A549 (cell line): ENCODE results near the gene NUDT9. TPM values are rescaled to one million over a fixed set of nuclear protein-coding genes. Genes with fewer than 3 reads are reported as not detected.
A peak's percentile ranks its signal among the peaks of the same experiment; 100 is the strongest.

Experiments used
- ATAC-seq, 2 experiments: fragments of 200-7000 bp in 1 of 2; fragments of >200 bp in 1 of 2; cut with Nextera tagmentation in 1 of 2; cut with Tn5 transposase in 1 of 2; 3 replicates each; pipeline versions ENCODE4 v1.8.0 to v1.9.1; 2018 to 2020; ENCODE audit warnings: mild to moderate bottlenecking in 1 of 2, moderate library complexity in 1 of 2
- CTCF ChIA-PET: fragments of 300-600 bp; sonication (Branson Sonifier 250); formaldehyde crosslinking; extraction: SDS; loops from one replicate; lab custom pipeline; 2021; ENCODE audit warnings: antibody characterized with exemption, inconsistent platforms; lab: Yijun Ruan, JAX
- POLR2A ChIA-PET: fragments of 350-600 bp; formaldehyde crosslinking; extraction: SDS; loops from one replicate; lab custom pipeline; 2021; ENCODE audit warnings: antibody characterized with exemption, inconsistent platforms; lab: Yijun Ruan, JAX
- DNase-seq, 2 experiments: peaks; one replicate each; pipeline versions ENCODE4 v3.0.0 to v3.0.0-alpha.2; 2011 to 2016; ENCODE audit warnings: low read depth in 1 of 2, low spot score in 1 of 2
- FAIRE-seq: peaks from 2 replicates; lab custom pipeline; 2011; peaks lifted over from hg19 to GRCh38; lab: Jason Lieb, UNC
- H3K27ac ChIP-seq, 2 experiments: fragments of >200 bp; sonication (Bioruptor Twin); formaldehyde crosslinking; 3 replicates each; pipeline ENCODE4 v1.5.1; 2016 to 2017
- H3K4me1 ChIP-seq: fragments of >200 bp; sonication (Bioruptor Twin); formaldehyde crosslinking; 3 replicates; pipeline ENCODE4 v1.6.1; 2016
- H3K4me2 ChIP-seq: fragments of >200 bp; sonication (Bioruptor Twin); formaldehyde crosslinking; 3 replicates; pipeline ENCODE4 v1.6.1; 2016
- H3K4me3 ChIP-seq: fragments of >200 bp; sonication (Bioruptor Twin); formaldehyde crosslinking; 3 replicates; pipeline ENCODE4 v1.5.1; 2016
- H3K9me3 ChIP-seq: fragments of >200 bp; sonication (Bioruptor Twin); formaldehyde crosslinking; 3 replicates; pipeline ENCODE4 v1.6.1; 2016
- BHLHE40 ChIP-seq: IDR thresholded peaks from 2 replicates; pipeline ENCODE4 v1.6.1; 2012; ENCODE audit warnings: low read depth, low read length, inconsistent platforms
- CBX2 ChIP-seq: fragments of 200-600 bp; sonication (generic); IDR thresholded peaks from 2 replicates; pipeline ENCODE4 v1.6.1; 2016; ENCODE audit warnings: low read depth, mild to moderate bottlenecking, borderline replicate concordance
- CBX8 ChIP-seq: fragments of 200-600 bp; sonication (generic); IDR thresholded peaks from 2 replicates; pipeline ENCODE4 v1.6.1; 2016
- CHD4 ChIP-seq: fragments of 200-600 bp; sonication (generic); IDR thresholded peaks from 2 replicates; pipeline ENCODE4 v1.6.1; 2016; ENCODE audit warnings: antibody characterized with exemption, mild to moderate bottlenecking, borderline replicate concordance
- E2F6 ChIP-seq: IDR thresholded peaks from 2 replicates; pipeline ENCODE4 v1.6.1; 2012; ENCODE audit warnings: low read depth, borderline replicate concordance
- EHF ChIP-seq: fragments of 250-450 bp; sonication (Bioruptor Pico); IDR thresholded peaks from 2 replicates; pipeline ENCODE4 v1.5.0; 2020; ENCODE audit warnings: mild to moderate bottlenecking
- FOSL2 ChIP-seq, 2 experiments: fragments of 450-650 bp in 1 of 2; fragments of >200 bp in 1 of 2; sonication (Bioruptor Twin) in 1 of 2; formaldehyde crosslinking; IDR thresholded peaks; 2 replicates each; pipeline versions ENCODE4 v1.5.0 to v1.6.1; 2016 to 2020; ENCODE audit warnings: mild to moderate bottlenecking in 1 of 2, moderate library complexity in 1 of 2
- FOXS1 ChIP-seq: fragments of 250-450 bp; sonication (Bioruptor Pico); IDR thresholded peaks from 2 replicates; pipeline ENCODE4 v1.5.0; 2020; ENCODE audit warnings: mild to moderate bottlenecking, moderate library complexity
- HOXB5 ChIP-seq: fragments of 250-450 bp; sonication (Bioruptor Pico); IDR thresholded peaks from 2 replicates; pipeline ENCODE4 v1.5.0; 2020; ENCODE audit warnings: mild to moderate bottlenecking, moderate library complexity
- KDM5A ChIP-seq: fragments of 200-600 bp; sonication (generic); IDR thresholded peaks from 2 replicates; pipeline ENCODE4 v1.6.1; 2016; ENCODE audit warnings: antibody characterized with exemption, mild to moderate bottlenecking
- MAFK ChIP-seq: fragments of 450-650 bp; IDR thresholded peaks from 2 replicates; pipeline ENCODE4 v1.6.1; 2014; ENCODE audit not compliant: partially characterized antibody
- MAX ChIP-seq: IDR thresholded peaks from 2 replicates; pipeline ENCODE4 v1.6.1; 2012
- NR3C1 ChIP-seq: fragments of >200 bp; sonication (Bioruptor Twin); formaldehyde crosslinking; IDR thresholded peaks from 3 replicates; pipeline ENCODE4 v1.6.1; 2017
- PHF8 ChIP-seq: fragments of 200-600 bp; sonication (generic); IDR thresholded peaks from 2 replicates; pipeline ENCODE4 v1.6.1; 2016; ENCODE audit warnings: low read depth, mild to moderate bottlenecking, antibody characterized with exemption, moderate library complexity, borderline replicate concordance
- POLR2A ChIP-seq: IDR thresholded peaks from 2 replicates; pipeline ENCODE4 v1.6.1; 2012; ENCODE audit warnings: mild to moderate bottlenecking, low read length
- RAD21 ChIP-seq, 2 experiments: fragments of >200 bp in 1 of 2; sonication (Bioruptor Twin) in 1 of 2; formaldehyde crosslinking in 1 of 2; IDR thresholded peaks in 1 of 2; conservative IDR thresholded peaks in 1 of 2; 2 replicates in 1 of 2; 3 replicates in 1 of 2; pipeline ENCODE4 v1.6.1; 2012 to 2018; ENCODE audit warnings: inconsistent platforms in 1 of 2
- RFX5 ChIP-seq: fragments of 450-650 bp; IDR thresholded peaks from 2 replicates; pipeline ENCODE4 v1.7.1; 2014; ENCODE audit warnings: antibody characterized with exemption, mild to moderate bottlenecking, moderate library complexity
- RNF2 ChIP-seq: fragments of 200-600 bp; sonication (generic); IDR thresholded peaks from 2 replicates; pipeline ENCODE4 v1.6.1; 2016; ENCODE audit warnings: low read depth, mild to moderate bottlenecking, antibody characterized with exemption, moderate library complexity, borderline replicate concordance
- SMC3 ChIP-seq: fragments of >200 bp; sonication (Bioruptor Twin); formaldehyde crosslinking; IDR thresholded peaks from 3 replicates; pipeline ENCODE4 v1.6.1; 2018; ENCODE audit warnings: inconsistent platforms
- USF2 ChIP-seq: fragments of 450-650 bp; IDR thresholded peaks from 2 replicates; pipeline ENCODE4 v1.6.1; 2014; ENCODE audit warnings: antibody characterized with exemption
- WGBS: methylation state at CpG from one replicate; pipeline ENCODE4 v1.1.6; 2017; ENCODE audit errors: missing lambda C conversion rate; 5-methylcytosine and 5-hydroxymethylcytosine counted together
- polyA plus RNA-seq, 4 experiments: library from polyadenylated mRNA; depleted of rRNA in 3 of 4; stranded (reverse); fragments of >200 nt; fragmentation: RNase III in 1 of 4; extraction: RNeasy Plus Mini Kit Qiagen cat#74134 plus additional on column Dnase treatment in 1 of 4; gene quantifications; 2 replicates in 3 of 4; 3 replicates in 1 of 4; pipeline ENCODE4 v1.2.3, GENCODE V29; 2011 to 2017
- TF ChIP-seq, protein P1 (sequence below): fragments of >200 bp; sonication (Bioruptor Twin); formaldehyde crosslinking; IDR thresholded peaks from 3 replicates; pipeline ENCODE4 v1.5.1; 2016
- TF ChIP-seq, protein P2 (sequence below): fragments of >200 bp; sonication (Bioruptor Twin); formaldehyde crosslinking; IDR thresholded peaks from 2 replicates; pipeline ENCODE4 v1.6.1; 2016

NUDT9 gene
- polyA plus RNA-seq, 2 of the 4 experiments (the other 2 are of a cell fraction) = 36.7 to 44.0 TPM

- Histone ChIP-seq H3K4me2 (no peak overlapping the region), H3K4me1 (peaks cover 8% of the 10 kb centered on the region; the same call in 1 of the 3 replicates), H3K27ac (no peak overlapping the region), H3K9me3 (no peaks in the 10 kb centered on the region), H3K4me3 (no peak overlapping the region)
- CTCF ChIA-PET = interaction anchor here (0.8 kb wide), 1 partner anchor 85 kb away, joined by 4 read pairs; no protein-coding TSS in a partner anchor
- peak in 1 of 2 experiments; percentile 5 for DNase-seq
- TF ChIP-seq USF2 (no peak), CBX8 (no peak), MAX (no peak), EHF (CRISPR knock-in tag) (no peak), E2F6 (no peak), POLR2A (no peak), CBX2 (no peak), RNF2 (no peak), BHLHE40 (no peak), CHD4 (no peak), RFX5 (no peak), FOXS1 (CRISPR knock-in tag) (no peak)
- TF ChIP-seq, protein P1, sequence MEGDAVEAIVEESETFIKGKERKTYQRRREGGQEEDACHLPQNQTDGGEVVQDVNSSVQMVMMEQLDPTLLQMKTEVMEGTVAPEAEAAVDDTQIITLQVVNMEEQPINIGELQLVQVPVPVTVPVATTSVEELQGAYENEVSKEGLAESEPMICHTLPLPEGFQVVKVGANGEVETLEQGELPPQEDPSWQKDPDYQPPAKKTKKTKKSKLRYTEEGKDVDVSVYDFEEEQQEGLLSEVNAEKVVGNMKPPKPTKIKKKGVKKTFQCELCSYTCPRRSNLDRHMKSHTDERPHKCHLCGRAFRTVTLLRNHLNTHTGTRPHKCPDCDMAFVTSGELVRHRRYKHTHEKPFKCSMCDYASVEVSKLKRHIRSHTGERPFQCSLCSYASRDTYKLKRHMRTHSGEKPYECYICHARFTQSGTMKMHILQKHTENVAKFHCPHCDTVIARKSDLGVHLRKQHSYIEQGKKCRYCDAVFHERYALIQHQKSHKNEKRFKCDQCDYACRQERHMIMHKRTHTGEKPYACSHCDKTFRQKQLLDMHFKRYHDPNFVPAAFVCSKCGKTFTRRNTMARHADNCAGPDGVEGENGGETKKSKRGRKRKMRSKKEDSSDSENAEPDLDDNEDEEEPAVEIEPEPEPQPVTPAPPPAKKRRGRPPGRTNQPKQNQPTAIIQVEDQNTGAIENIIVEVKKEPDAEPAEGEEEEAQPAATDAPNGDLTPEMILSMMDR = no peak
- no peak for FAIRE-seq
- ATAC-seq = no peak
- POLR2A ChIA-PET = no interaction called here
Observed at GRCh38 chr4:87461281-87461700, 38.9 kb downstream of the NUDT9 start.

DNA sequence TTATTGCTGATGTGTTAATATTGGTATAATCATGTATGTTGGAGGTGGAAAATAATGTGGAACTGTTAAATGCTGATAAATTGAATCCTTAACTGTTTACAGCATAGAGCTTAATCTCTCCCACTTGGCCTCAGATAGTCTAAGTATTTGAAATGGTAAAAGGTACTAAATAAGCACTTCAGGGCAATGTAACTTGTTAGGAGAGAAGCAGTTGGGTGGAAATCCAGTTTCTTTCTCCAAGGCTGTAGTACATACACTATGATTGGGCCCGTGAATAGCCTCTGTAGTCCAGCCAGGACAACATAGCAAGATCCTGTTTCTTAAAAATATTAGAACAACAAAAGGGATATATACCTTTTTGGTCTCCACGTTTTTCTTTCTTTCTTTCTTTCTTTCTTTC, 39.7 kb downstream of the NUDT9 start:
- ATAC-seq = no peak

DNA sequence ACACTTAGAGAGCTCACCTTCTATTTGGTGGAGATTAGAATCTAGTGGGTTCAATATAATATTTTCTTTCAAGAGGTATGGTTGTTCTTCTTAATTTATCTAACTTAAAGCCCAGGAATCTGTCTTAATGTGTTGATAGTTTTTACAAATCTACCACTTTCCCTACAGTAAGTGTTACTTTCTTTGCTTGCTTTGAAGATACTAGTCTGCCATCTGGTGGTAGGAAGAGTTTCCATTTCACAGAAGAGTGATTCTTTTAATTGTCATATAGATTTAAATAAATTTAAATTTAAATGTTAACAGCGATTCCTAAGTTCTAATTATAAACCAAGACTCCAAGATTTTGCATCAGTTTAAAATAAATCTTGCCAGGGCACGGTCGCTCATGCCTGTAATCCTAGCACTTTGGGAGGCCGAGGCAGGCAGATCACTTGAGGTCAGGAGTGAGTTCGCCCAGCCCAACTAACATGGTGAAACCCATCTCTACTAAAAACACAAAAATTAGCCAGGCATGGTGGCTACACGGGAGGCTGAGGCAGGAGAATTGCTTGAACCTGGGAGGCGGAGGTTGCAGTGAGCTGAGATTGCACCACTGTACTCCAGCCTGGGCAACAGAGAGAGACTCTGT, 43.5 kb downstream of the NUDT9 start:
- DNase-seq = peak; percentile 6 to 54
- ATAC-seq = peak in 1 of 2 experiments; percentile 54; a peak in 2 of 6 replicates
- POLR2A ChIA-PET = no interaction called here
- WGBS = 39% methylated on average over 7 of the region's 7 CpGs
- no peak for FAIRE-seq
- Histone ChIP-seq H3K4me3 (no peak overlapping the region), H3K4me1 (peaks cover 8% of the 10 kb centered on the region; the same call in 1 of the 3 replicates)
- TF ChIP-seq, protein P1 = peak; percentile 80
- TF ChIP-seq CBX8 = no peak
- TF ChIP-seq SMC3 = peak; percentile 86
- no peak for TF ChIP-seq FOSL2 (IDR thresholded peaks at IDR 0.05)
- TF ChIP-seq FOSL2 (CRISPR knock-in tag; IDR thresholded peaks at IDR 0.05) = no peak
- no peak for TF ChIP-seq MAFK
- TF ChIP-seq, protein P2, sequence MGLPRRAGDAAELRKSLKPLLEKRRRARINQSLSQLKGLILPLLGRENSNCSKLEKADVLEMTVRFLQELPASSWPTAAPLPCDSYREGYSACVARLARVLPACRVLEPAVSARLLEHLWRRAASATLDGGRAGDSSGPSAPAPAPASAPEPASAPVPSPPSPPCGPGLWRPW = no peak
- no peak for TF ChIP-seq CHD4
- TF ChIP-seq PHF8 = no peak
- TF ChIP-seq NR3C1 = no peak
- peak; percentile 75 for TF ChIP-seq RAD21 (conservative IDR thresholded peaks at IDR 0.05 in 1 of 2, IDR thresholded peaks at IDR 0.05 in 1 of 2)
- TF ChIP-seq KDM5A = no peak
- TF ChIP-seq HOXB5 (CRISPR knock-in tag) = no peak
- TF ChIP-seq, all 56 proteins: peak for 3
- no peak overlapping the region for H3K4me2 ChIP-seq
- CTCF ChIA-PET = interaction anchor here (0.6 to 3.2 kb wide), 17 partner anchors 9 to 383 kb away, joined by 3 to 22 read pairs (median 4); no protein-coding TSS in a partner anchor
- no peak overlapping the region for H3K27ac ChIP-seq
- H3K9me3 ChIP-seq = no peaks in the 10 kb centered on the region

More for the DNA sequence above, 39.7 kb downstream of the NUDT9 start:
- H3K4me1 ChIP-seq = peaks cover 8% of the 10 kb centered on the region; the same call in 1 of the 3 replicates
- ChIA-PET CTCF (interaction anchor here (0.8 kb wide), 1 partner anchor 86 kb away, joined by 4 read pairs; no protein-coding TSS in a partner anchor), POLR2A (no interaction called here)
- no peak overlapping the region for H3K4me2 ChIP-seq
- no peaks in the 10 kb centered on the region for H3K9me3 ChIP-seq
- no peak overlapping the region for H3K4me3 ChIP-seq
- no peak for FAIRE-seq
- WGBS = 73% methylated on average over 2 of the region's 2 CpGs
- no peak for DNase-seq
- H3K27ac ChIP-seq = no peak overlapping the region
- TF ChIP-seq EHF (CRISPR knock-in tag) (no peak), MAFK (peak; percentile 24)
